ENCODE measurements around the gene ARHGEF35. TPM values are rescaled to one million over a fixed set of nuclear protein-coding genes. Genes with fewer than 3 reads are reported as not detected.
"Not testable (repeated sequence)": the region's sequence is repeated elsewhere in the genome, so short reads cannot be mapped to it uniquely, and the experiment has no call there.

Gene ARHGEF35
- total and polyA plus RNA-seq, 2 experiments from 2014 or later = 21.4 to 27.6 TPM

- peaks cover 18% of the 10 kb centered on the region for H3K79me2 ChIP-seq (replicated peaks; ENCODE audit: insufficient read depth)
- not testable (repeated sequence) for H3K4me1 ChIP-seq (ENCODE audit: insufficient read depth); H3K27ac Mint-ChIP-seq; H3K9me2 ChIP-seq (ENCODE audit: insufficient read depth); H3K9me3 Mint-ChIP-seq; H2AFZ ChIP-seq; H3K27me3 ChIP-seq (ENCODE audit: insufficient read depth); H3K36me3 ChIP-seq (ENCODE audit: insufficient read depth); H3K36me3 Mint-ChIP-seq (ENCODE audit: low read depth); H3F3A ChIP-seq (replicated peaks; ENCODE audit: low read depth); H3K27me3 Mint-ChIP-seq (ENCODE audit: insufficient read depth, low read depth, poor library complexity); ATAC-seq; H3K4me3 Mint-ChIP-seq; H4K20me1 ChIP-seq (replicated peaks; ENCODE audit: insufficient read depth); H3K4me3 ChIP-seq; H3K27ac ChIP-seq (ENCODE audit: low read depth); DNase-seq (ENCODE audit: low spot score); H3K4me2 ChIP-seq
- peaks cover 13% of the 10 kb centered on the region for H3K4me1 Mint-ChIP-seq
Measured at GRCh38 chr7:144193782-144194181, 1.9 kb downstream of the ARHGEF35 start.

GRCh38 chr7:144188578-144189171 is 7.0 kb downstream of the ARHGEF35 start:
- not testable (repeated sequence) for H3K4me2 ChIP-seq; H3K27me3 ChIP-seq (ENCODE audit: insufficient read depth); H3K4me3 ChIP-seq; H3K36me3 Mint-ChIP-seq (ENCODE audit: low read depth); H3F3A ChIP-seq (replicated peaks; ENCODE audit: low read depth); H3K4me3 Mint-ChIP-seq; H3K27me3 Mint-ChIP-seq (ENCODE audit: insufficient read depth, low read depth, poor library complexity); H3K79me2 ChIP-seq (replicated peaks; ENCODE audit: insufficient read depth); H3K27ac Mint-ChIP-seq; H3K4me1 Mint-ChIP-seq; H3K27ac ChIP-seq (ENCODE audit: low read depth); DNase-seq (ENCODE audit: low spot score); H2AFZ ChIP-seq; H4K20me1 ChIP-seq (replicated peaks; ENCODE audit: insufficient read depth); H3K36me3 ChIP-seq (ENCODE audit: insufficient read depth); H3K9me3 Mint-ChIP-seq; H3K4me1 ChIP-seq (ENCODE audit: insufficient read depth); H3K9me2 ChIP-seq (ENCODE audit: insufficient read depth); ATAC-seq

DNA sequence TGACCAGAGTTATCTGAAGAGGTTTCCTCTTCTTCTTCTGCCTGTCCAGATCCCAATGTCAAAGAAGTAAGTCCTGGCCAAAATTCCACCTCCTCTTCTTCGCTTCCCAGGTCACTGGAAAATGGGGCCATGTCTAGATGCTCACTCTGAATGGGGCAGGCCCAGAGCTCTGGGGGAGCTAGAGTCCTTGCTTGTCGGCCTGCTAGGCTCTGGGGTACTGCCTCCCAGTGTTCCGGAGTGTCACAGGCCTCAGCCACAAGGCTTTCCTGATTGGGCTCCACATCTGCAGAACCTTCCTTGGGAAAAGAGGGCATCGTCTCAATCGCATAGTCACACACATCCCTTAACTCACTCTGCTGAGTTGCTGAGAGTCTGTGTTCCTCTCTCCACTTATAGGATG is 7.8 kb downstream of the ARHGEF35 start:
- not testable (repeated sequence) for ATAC-seq; H4K20me1 ChIP-seq (replicated peaks; ENCODE audit: insufficient read depth); H3K4me3 ChIP-seq; DNase-seq (ENCODE audit: low spot score); H3K4me1 Mint-ChIP-seq; H2AFZ ChIP-seq; H3K27me3 ChIP-seq (ENCODE audit: insufficient read depth); H3K36me3 ChIP-seq (ENCODE audit: insufficient read depth); H3K9me2 ChIP-seq (ENCODE audit: insufficient read depth); H3K27ac ChIP-seq (ENCODE audit: low read depth); H3K27ac Mint-ChIP-seq; H3K79me2 ChIP-seq (replicated peaks; ENCODE audit: insufficient read depth); H3K9me3 Mint-ChIP-seq; H3K36me3 Mint-ChIP-seq (ENCODE audit: low read depth); H3K27me3 Mint-ChIP-seq (ENCODE audit: insufficient read depth, low read depth, poor library complexity); H3F3A ChIP-seq (replicated peaks; ENCODE audit: low read depth); H3K4me3 Mint-ChIP-seq; H3K4me2 ChIP-seq; H3K4me1 ChIP-seq (ENCODE audit: insufficient read depth)

DNA sequence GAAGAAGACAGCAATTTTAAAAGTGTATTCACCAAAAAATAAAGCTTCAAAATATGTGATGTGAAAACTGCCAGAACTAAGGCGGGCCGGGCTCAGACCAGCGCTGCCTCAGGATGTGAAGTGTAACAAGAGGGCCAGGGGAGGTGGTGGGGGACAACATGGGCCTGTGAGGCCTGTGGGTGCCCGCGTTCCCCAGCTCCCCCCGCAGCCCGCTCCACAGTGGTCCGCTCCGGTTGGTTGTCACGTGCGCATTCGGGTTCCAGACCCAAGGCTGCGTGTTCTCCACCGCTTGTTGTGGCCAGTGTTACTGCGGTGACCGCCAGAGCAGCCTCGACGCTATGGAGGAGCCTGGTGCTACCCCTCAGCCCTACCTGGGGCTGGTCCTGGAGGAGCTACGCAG is 12.5 kb downstream of the ARHGEF35 start, which contains the start of gene CTAGE4:
Gene CTAGE4 (plus strand): TSS at position 301 of the 400 bp plus-strand sequence. CDS start 38 bp downstream, at position 339.
- not testable (repeated sequence) for H3K4me3 Mint-ChIP-seq; H3K4me2 ChIP-seq; H2AFZ ChIP-seq; H3K27me3 Mint-ChIP-seq (ENCODE audit: insufficient read depth, low read depth, poor library complexity); H3K4me1 ChIP-seq (ENCODE audit: insufficient read depth); H3K79me2 ChIP-seq (replicated peaks; ENCODE audit: insufficient read depth); H3K27ac Mint-ChIP-seq; H4K20me1 ChIP-seq (replicated peaks; ENCODE audit: insufficient read depth); H3K4me1 Mint-ChIP-seq; ATAC-seq; H3K36me3 ChIP-seq (ENCODE audit: insufficient read depth); H3K36me3 Mint-ChIP-seq (ENCODE audit: low read depth); H3F3A ChIP-seq (replicated peaks; ENCODE audit: low read depth); H3K9me2 ChIP-seq (ENCODE audit: insufficient read depth); H3K9me3 Mint-ChIP-seq; H3K4me3 ChIP-seq; H3K27ac ChIP-seq (ENCODE audit: low read depth); H3K27me3 ChIP-seq (ENCODE audit: insufficient read depth); DNase-seq (ENCODE audit: low spot score)

- not testable (repeated sequence) for H3K27ac Mint-ChIP-seq; H3K4me1 Mint-ChIP-seq; DNase-seq (ENCODE audit: low spot score); H3F3A ChIP-seq (replicated peaks; ENCODE audit: low read depth); H3K79me2 ChIP-seq (replicated peaks; ENCODE audit: insufficient read depth); H2AFZ ChIP-seq; H3K27me3 Mint-ChIP-seq (ENCODE audit: insufficient read depth, low read depth, poor library complexity); H3K4me3 ChIP-seq; H3K27ac ChIP-seq (ENCODE audit: low read depth); H3K27me3 ChIP-seq (ENCODE audit: insufficient read depth); H3K36me3 ChIP-seq (ENCODE audit: insufficient read depth); H3K4me3 Mint-ChIP-seq; H3K36me3 Mint-ChIP-seq (ENCODE audit: low read depth); H4K20me1 ChIP-seq (replicated peaks; ENCODE audit: insufficient read depth); H3K4me2 ChIP-seq; H3K9me3 Mint-ChIP-seq; H3K4me1 ChIP-seq (ENCODE audit: insufficient read depth); ATAC-seq; H3K9me2 ChIP-seq (ENCODE audit: insufficient read depth)
Measured at GRCh38 chr7:144179165-144179479, 16.5 kb downstream of the ARHGEF35 start.
